Activated T-cell treated with anti-CD3 and anti-CD28 coated beads for 48 hours (primary cell): ENCODE measurements around the gene SATB1.
"Not testable (repeated sequence)": the region's sequence is repeated elsewhere in the genome, so short reads cannot be mapped to it uniquely, and the experiment has no call there.

Source experiments
- DNase-seq: peaks from one replicate; pipeline ENCODE4 v3.0.0-alpha.2; 2020; ENCODE audit warnings: low read depth

The SATB1 gene

DNA sequence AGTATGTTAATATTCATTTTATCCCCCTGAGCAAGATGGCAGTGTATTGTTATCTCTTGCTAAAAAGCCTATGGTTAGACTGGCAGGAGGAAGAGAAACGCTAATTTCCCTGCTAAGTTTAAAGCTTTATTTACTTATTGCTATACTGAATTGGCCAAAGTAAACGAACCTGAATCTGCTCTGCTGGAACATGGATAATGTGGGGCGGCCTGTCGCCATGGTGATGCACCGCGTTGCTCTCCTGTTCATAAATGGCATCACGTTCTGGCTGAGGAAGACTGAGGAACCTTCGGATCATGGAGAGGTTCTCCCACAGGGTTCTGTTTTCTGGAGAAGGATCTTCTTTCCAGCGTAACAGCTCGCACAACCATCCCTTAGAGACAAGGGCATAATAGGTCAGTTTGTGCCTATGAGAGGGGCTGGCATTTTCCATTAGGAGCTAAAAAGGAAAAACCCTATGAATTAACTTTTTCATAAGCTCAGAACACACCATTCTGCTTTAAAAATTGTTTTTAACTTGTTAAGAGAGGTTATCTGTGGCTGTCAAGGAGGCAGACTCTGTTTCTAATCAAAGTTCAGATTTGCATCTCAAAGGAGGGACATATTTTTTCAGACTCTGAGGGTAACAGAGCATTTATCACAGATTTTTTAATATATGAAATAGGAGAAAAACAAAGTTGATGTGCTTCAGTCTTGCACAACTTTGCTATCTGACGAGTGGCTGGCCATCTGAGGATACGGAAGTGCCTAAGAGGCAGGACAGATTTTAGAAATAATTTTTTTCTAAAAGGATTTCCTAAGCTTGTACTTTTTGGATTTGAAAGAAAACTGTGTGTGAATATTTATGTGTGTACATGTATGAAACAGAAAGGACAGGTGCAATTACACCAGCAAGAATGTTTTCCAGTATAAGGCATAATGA is 73.1 kb downstream of the SATB1 start:
- no peak for DNase-seq

DNA sequence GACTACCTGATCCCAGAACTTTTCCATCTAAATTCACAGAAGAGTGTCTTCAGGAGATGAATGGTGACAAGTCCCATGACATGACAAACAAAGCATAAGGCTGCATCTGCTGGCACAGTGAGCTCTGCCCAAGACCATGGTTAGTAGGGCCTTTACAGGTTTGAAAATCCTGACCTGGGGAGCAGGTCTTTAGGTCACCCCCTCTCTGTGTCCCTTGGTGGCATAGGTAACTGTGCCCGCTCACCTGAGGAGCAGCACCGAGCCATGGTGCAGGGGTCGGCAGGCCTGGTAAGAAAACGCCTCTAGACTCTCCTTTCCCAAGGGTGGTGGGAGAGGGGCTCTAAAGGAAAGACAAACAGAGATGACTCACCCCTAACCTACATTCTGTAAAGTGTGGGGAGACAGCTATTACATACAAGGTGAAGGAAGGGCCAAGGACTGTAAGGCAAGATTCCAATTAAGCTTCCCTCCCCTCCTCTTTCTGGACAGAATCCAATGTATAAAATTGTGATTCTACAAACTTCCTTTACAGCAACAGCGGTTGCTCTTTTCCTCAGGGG is 74.0 kb downstream of the SATB1 start:
- no peak for DNase-seq

DNA sequence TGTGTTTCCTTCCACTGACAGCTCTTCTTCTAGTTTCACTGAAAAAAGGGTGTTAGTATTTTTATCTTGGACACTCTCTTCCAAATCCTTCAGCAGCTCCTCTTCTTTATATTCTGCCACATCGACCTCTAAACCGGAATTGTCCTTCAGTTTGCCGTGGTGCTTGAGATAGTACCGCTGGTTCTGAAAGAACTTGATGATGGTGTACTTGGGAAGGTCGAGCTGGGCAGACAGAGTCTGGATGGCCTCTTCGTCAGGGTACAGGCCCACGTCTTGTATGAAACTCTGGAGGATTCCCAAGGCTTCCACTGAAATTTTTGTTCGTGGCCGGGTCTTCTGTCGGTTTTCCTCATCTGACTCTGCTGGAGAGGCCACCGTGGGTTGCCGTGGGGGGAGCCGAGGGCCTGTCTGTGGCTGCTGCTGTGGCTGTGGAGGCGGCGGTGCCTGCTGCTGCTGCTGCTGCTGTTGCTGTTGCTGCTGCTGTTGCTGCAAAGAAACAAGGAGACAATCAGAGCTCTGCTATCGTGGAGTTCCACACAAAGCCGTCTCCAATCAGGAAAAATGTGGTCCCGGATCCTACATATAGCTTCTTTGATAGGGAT is 75.8 kb downstream of the SATB1 start:
- no peak for DNase-seq

DNA sequence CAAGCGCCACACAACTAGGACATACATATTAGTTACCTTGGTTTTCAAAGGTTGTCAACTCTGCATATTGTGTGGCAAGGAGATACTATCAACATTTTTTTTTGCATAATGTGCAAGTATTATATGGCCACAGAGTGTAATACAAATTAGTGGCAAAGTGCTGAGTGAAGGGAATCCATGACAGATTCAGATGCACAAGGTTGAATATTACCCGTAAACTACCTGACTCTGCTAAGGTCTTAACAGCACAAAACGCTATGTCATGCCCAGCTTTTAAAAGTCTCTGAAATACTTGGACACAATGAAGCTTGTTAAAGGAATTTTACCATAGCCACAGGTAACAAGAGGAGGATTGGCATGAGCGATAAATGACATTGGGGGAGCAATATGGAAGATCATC is 79.0 kb downstream of the SATB1 start:
- DNase-seq, result no peak

DNA sequence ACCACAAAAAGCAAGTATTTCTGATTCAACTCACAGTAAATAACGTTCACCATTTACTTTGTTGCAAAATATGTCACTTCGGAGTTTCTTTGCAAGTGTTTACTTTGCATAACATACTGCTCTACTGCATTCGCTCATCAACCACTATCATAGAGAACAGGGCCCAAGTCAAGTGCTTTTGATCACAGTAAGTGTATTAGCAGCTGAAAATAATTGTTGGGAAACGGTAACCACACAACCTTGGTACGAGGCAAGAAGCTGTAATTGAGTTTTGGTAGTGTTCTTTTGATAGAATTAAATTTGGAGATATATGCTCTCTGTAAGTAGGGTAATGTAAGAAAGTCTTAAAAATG is 80.1 kb downstream of the SATB1 start:
- no peak for DNase-seq

DNA sequence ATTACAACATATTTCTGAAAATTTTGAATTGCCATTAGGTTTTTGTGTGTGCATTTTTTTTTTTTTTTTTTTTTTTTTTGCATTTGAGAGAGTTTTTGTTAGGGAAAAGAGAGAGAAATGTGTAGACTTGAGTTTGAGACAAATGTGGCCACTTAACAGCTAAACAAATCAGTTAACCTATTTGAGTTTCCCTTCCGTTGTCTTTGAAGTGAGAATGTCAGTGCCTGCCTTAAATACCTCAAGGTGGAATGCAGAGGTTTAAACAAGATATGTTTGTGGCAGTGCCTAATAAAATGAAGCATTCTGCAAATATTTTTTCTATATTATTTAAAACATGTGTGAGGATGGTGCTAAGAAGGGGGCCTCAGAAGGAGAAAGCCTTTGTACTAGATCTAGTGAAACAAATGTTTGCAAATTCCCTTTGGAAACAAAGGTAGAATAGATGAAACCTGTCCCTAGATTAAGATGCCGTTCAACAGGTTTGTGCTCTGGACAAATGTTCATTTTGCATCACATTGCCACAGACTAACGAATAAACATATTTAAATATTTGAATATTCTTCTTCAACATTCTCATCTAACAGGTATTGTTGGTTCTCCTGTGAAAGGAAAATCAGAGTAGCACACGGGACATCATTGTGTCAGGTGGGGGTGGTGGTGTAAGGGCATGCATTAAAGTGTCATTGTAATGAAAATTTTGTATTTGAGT is 80.7 kb downstream of the SATB1 start:
- no peak for DNase-seq

DNA sequence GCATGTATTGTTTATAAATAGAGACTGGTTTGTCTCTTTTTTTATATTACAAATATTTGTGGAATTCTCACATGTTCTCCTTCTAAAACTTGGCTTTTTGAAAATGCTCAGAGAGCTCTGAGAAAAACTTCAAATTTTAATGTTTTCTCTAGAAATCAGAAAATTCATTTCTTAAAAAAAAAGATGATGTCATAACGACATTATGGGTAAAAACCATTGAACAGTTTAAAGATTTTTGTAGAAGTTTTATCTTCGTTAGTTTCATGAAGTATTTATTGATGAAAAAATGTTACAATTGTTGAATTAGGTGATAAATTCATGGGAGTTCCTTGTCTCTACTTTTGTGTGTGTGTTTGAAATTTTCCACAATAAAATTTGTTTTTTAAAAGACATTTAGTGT is 81.3 kb downstream of the SATB1 start:
- DNase-seq, result no peak

DNA sequence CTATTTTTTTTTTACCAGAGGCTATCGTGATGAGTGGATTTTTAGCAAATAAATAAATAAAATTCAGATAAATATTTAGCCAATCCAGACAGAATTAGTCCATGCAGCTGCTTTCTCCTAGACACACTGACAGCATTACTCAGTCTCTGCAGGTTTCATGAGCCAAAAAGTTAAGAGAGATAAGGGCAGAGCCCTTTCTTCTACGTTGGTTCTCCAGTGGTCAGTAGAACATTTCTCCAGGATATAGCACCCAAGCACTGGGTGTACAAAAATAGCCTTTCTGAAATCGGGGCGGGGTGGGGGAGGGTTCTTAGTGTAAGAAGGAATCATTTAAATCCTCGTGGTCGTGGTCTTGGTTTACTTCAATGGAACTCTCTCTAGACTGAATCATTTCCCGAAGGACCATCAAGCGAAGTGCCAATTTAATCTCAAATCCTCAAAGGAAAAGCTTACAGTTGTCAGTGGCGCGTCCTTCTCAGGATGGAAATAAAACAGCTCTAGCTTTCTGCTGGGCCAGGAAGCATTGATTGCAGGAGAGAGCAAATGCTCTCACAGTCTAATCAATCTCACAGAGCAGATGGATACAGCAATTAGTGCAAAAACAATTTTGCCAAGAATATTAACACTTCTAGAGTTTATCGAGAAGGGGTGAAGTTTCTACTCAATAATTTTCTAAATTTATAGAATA is 86.2 kb downstream of the SATB1 start:
- DNase-seq, result no peak

DNA sequence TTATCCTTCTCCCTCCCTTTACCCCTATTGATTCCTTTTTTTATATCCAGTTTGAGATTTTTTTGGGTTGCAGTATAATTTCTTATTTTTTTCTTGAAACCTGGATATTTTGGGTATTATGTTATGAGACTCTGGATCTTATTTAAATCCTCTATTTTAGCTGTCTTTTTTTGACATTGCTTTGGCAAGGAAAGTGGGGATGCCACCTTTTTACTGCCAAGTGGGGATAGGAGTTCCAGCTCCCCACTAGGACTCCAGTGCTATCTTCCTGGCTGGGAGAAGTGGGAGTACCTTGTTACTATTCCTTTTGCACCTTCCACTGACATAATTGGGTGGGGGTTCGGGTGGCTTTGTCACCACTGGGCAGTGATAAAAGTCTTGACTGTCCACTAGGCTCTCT is 87.9 kb downstream of the SATB1 start:
- no peak for DNase-seq

DNA sequence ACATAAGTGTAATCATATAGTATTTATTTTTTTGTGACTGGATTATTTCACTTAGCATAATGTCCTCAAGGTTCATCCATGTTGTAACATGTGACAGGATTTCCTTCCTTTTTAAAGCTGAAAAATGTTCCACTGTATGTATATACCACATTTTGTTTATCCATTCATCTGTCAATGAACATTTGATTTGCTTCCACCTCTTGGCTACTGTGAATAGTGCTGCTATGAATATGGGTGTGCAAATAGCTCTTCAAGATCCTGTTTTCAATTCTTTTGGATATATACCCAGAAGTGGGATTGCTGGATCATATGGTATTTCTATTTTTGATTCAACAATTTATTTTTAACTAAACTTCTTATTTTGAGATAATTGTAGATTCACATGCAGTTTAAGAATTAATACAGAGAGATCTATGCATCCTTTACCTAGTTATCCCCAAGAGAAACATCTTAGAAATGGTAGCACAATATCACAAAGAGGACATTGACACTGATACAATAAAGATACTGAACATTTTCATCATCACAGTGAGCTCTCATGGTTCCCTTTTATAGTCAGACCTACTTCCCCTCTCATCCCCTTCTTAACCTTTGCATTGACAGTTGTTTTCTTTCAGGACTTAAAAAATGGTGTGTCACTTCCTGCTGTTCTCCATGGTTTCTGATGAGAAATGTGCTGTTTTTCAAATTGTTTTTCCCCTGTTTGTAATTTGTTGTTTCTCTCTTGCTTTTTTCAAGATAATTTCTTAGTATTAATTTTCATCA is 90.1 kb downstream of the SATB1 start:
- DNase-seq, result no peak

DNA sequence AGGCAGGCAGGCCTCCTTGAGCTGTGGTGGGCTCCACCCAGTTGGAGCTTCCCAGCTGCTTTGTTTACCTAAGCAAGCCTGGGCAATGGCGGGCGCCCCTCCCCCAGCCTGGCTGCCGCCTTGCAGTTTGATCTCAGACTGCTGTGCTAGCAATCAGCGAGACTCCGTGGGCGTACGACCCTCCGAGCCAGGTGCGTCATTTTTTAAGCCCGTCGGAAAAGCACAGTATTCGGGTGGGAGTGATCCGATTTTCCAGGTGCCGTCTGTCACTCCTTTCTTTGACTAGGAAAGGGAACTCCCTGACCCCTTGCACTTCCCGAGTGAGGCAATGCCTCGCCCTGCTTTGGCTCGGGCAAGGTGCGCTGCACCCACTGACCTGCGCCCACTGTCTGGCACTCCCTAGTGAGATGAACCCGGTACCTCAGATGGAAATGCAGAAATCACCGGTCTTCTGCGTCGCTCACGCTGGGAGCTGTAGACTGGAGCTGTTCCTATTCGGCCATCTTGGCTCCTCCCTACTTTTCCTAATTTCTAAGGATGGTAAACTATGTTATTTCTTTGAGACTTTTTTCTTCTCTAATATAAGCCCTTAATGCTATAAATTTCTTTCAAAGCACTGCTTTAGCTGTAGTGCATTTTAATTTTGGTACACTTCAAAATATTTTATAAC is 94.2 kb downstream of the SATB1 start:
- DNase-seq, result not testable (repeated sequence)

DNA sequence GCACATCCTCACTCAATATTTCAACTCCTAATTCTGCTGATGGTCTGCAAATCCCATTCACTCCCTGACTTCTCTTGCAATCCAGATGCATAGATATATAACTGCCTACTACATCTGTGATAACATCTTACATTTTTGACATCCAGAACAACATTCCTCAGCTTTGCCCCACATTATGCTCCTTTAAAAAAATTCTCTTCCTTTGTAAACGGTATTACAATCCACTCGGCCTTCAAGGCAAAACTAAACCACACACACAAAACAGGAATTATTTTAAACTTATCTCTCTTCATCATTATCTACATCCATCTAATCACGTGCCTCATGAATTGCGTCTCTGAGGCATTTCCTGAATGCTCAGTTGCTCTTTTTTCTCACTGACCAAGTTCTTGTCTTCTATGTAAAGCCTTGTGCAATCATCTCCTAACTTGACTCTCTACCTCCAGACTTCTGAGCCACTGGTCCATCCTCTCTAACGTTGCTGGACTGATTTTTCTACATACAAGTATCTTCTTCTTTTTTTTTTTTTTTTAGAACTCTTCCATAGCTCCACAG is 117.0 kb downstream of the SATB1 start:
- no peak for DNase-seq

DNA sequence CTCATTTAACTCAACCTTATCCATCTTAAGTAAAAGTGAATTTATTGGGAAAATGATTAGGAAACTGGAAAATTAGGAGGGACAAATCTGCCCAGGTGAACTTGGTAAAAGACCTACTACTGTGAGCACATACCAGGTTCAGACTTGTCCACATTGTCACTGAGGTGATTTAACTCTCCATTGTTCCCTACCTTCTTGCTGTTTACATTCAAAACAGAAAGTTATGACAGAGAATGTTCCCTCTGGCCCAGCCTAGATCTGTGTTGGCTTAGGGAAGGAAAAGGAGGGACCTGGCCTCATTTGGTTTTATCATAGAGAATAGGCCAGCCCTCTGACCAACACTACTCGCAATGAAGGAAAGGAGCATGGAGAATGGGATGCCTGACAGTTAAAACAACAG is 117.6 kb downstream of the SATB1 start:
- DNase-seq, result no peak

DNA sequence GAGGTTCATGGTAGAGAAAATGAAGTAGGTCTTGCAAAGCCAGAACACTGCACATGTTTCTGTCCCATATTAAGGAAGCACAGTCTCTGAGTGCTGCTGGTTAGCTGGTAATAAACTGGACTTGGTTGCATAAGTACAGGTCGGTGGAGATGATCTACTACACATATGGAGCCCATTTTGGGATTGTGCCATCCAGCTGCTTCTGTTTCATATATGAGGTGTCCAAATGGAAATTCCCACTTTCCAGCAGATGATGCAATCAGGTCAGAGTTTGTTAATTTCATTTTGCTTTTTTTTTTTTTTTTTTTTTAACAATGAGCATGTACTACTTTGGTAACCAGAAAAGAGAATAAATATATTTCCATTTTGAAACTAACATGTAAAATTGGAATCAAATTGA is 122.6 kb downstream of the SATB1 start:
- no peak for DNase-seq

DNA sequence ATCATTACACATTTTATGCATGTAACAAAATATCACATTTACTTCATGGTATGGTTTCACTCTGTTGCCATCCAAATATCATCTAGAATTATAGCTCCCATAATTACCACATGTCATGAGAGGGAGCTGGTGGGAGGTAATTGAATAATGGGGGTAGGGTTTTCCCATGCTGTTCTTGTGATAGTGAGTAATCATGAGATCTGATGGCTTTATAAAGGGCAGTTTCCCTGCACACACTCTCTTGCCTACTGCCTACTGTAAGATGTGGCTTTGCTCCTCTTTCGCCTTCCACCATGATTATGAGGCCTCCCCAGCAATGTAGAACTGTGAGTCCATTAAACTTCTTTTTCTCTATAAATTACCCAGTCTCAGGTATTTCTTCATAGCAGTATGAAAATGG is 123.4 kb downstream of the SATB1 start:
- DNase-seq, result no peak

DNA sequence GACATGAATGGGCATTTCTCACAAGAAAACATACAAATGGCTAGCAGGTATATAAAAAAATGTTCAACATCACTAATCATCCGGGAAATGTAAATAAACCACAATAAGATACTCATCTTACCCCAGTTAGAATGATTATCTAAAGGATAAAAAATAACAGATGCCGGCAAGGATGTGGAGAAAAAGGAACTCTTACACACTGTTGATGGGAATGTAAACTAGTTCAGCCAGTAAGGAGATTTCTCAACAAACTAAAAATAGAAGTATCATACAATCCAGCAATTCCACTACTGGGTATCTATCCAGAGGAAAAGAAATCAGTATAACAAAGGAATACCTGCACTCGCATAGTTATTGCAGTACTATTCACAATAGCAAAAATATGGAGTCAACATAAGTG is 124.2 kb downstream of the SATB1 start:
- no peak for DNase-seq

DNA sequence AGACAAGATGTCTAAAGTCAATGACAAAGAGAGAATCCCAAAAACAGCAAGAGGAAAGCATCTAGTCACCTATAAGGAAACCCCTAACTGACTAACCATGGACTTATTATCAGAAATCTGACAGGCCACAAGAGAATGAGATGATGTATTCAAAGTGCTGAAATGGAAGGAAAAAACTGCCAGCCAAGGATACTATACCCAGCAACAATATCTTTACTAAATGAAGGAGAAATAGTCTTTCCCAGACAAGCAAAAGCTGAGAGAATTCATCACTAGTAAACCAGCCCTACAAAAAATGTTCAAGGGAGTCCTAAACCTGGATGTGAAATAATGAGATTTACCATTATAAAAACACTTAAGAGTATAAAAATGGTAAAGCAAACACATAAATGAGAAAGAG is 128.0 kb downstream of the SATB1 start:
- DNase-seq, result no peak
